22Rv1 (cell line): Measurements from ENCODE around the gene HAT1.

ENCODE experiments used
- H3K27ac ChIP-seq: fragments of 450-650 bp; 2 replicates; pipeline ENCODE4 v1.5.1; 2017
- CTCF ChIP-seq: fragments of 450-650 bp; IDR thresholded peaks from 2 replicates; pipeline ENCODE4 v1.5.1; 2017; ENCODE audit warnings: mild to moderate bottlenecking
- ZFX ChIP-seq: fragments of 450-650 bp; IDR thresholded peaks from 2 replicates; pipeline ENCODE4 v1.6.1; 2017; ENCODE audit warnings: antibody characterized with exemption, borderline replicate concordance

Gene HAT1

GRCh38 chr2:172012677-172013391, 90.6 kb downstream of the HAT1 start:
- H3K27ac ChIP-seq = no peak overlapping the region
- TF ChIP-seq CTCF (no peak), ZFX (no peak)

GRCh38 chr2:172013396-172013795, 91.1 kb downstream of the HAT1 start:
- H3K27ac ChIP-seq = no peak overlapping the region

GRCh38 chr2:172021074-172021931, 99.0 kb downstream of the HAT1 start:
- no peak overlapping the region for H3K27ac ChIP-seq
- TF ChIP-seq CTCF = no peak
- TF ChIP-seq ZFX = no peak

More at GRCh38 chr2:172013396-172013795, 91.1 kb downstream of the HAT1 start:
- no peak for TF ChIP-seq ZFX
- no peak for TF ChIP-seq CTCF

- no peak for TF ChIP-seq CTCF
- no peak overlapping the region for H3K27ac ChIP-seq
These were observed 99.7 kb downstream of the HAT1 start for GRCh38 chr2:172021955-172022354.

GRCh38 chr2:172031536-172031935, 109.3 kb downstream of the HAT1 start:
- TF ChIP-seq ZFX = no peak
- no peak for TF ChIP-seq CTCF
- no peak overlapping the region for H3K27ac ChIP-seq
